ENCODE data around the gene TSEN54.

The TSEN54 gene

GRCh38 chr17:75524970-75525805 lies 8.9 kb downstream of the TSEN54 start, which contains the start of gene LLGL2:
TSS of gene LLGL2 (plus strand) at chr17:75525697. CDS start at chr17:75543427, 17,730 bp downstream.
- DNase-seq, result peak; percentile 93
- no peaks in the 10 kb centered on the region for H4K20me1 ChIP-seq (ENCODE audit: insufficient read depth, low read length)
- H3K27ac ChIP-seq (ENCODE audit: low read length), result peak within 1 kb of the TSS; percentile 51
- H3K79me2 ChIP-seq (ENCODE audit: low read length), result no peaks in the 10 kb centered on the region
- H3K9ac ChIP-seq (ENCODE audit: low read length), result peak within 1 kb of the TSS; percentile 85
- H3K36me3 ChIP-seq (replicated peaks; ENCODE audit: insufficient read depth, low read length), result no peaks in the 10 kb centered on the region
- no peaks in the 10 kb centered on the region for H3K27me3 ChIP-seq (replicated peaks; ENCODE audit: insufficient read depth, low read length)
- peaks cover 11% of the 10 kb centered on the region for H3K4me1 ChIP-seq (ENCODE audit: low read length)
- 0 out of 2 replicates have a peak, but pooled peaks cover 3% of the 10 kb centered on the region for H3F3A ChIP-seq (ENCODE audit: insufficient read depth, low read length)
- TF ChIP-seq, protein P1, sequence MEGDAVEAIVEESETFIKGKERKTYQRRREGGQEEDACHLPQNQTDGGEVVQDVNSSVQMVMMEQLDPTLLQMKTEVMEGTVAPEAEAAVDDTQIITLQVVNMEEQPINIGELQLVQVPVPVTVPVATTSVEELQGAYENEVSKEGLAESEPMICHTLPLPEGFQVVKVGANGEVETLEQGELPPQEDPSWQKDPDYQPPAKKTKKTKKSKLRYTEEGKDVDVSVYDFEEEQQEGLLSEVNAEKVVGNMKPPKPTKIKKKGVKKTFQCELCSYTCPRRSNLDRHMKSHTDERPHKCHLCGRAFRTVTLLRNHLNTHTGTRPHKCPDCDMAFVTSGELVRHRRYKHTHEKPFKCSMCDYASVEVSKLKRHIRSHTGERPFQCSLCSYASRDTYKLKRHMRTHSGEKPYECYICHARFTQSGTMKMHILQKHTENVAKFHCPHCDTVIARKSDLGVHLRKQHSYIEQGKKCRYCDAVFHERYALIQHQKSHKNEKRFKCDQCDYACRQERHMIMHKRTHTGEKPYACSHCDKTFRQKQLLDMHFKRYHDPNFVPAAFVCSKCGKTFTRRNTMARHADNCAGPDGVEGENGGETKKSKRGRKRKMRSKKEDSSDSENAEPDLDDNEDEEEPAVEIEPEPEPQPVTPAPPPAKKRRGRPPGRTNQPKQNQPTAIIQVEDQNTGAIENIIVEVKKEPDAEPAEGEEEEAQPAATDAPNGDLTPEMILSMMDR (IDR thresholded peaks at IDR 0.05; ENCODE audit: low read length), result peak; percentile 48
- TF ChIP-seq EZH2 (optimal IDR thresholded peaks at IDR 0.05; ENCODE audit: low read depth, low read length) (no peak), EZH2phosphoT487 (IDR thresholded peaks at IDR 0.05; ENCODE audit: low read length) (no peak)
- H2AFZ ChIP-seq (ENCODE audit: low read length), result peak within 1 kb of the TSS; percentile 100
- no peaks in the 10 kb centered on the region for H3K9me2 ChIP-seq (replicated peaks; ENCODE audit: insufficient read depth, low read length)
- H3K4me3 ChIP-seq (ENCODE audit: low read length), result peak within 1 kb of the TSS; percentile 96
- H3K4me2 ChIP-seq (ENCODE audit: low read depth, low read length), result peak within 1 kb of the TSS; percentile 83
- no peaks in the 10 kb centered on the region for H3K9me3 ChIP-seq (replicated peaks; ENCODE audit: insufficient read depth, low read length)

DNA sequence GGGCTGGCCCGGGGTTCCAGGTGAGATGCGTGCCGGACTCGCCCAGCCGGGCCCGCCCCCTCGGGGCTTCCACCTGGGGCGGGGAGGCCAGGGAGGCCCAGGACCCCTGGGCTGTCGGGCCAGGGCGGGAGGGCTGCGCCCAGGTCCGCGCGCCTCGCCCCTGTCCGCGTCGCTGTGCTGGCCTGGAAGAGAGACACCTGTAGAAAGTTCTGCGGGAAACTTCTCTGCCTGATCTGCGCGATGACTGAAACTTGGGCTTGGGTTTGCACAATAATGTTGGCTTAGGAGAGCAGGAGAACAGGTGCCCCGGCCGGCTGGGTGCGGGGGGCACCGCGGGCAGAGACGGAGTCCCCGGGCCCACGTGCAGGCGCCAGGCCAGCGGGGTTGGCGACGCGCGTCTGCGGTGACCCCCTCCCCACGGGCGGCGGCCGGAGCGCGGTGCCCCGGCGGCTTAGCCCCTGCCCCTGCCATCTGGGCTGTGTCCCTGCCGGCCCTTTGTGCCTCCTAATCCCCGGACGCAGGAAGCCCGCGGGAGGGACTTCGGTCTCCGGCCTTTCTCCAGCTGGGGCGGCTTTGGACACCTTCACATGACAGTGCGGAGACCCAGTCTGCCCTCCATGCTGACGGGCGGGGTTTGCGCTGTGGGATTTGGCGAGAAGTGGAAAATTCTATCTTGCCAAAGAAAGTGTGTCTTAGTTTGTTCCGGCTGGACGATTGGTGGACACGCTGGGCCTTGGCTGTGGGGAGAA lies 9.7 kb downstream of the TSEN54 start:
- Histone ChIP-seq H3K4me1 (ENCODE audit: low read length) (peaks cover 11% of the 10 kb centered on the region), H3K9me3 (replicated peaks; ENCODE audit: insufficient read depth, low read length) (no peaks in the 10 kb centered on the region), H3K79me2 (ENCODE audit: low read length) (no peaks in the 10 kb centered on the region), H3K36me3 (replicated peaks; ENCODE audit: insufficient read depth, low read length) (no peaks in the 10 kb centered on the region), H3K27ac (ENCODE audit: low read length) (no peak overlapping the region), H3K4me2 (ENCODE audit: low read depth, low read length) (peak overlapping the region; percentile 83), H3F3A (ENCODE audit: insufficient read depth, low read length) (0 out of 2 replicates have a peak, but pooled peaks cover 3% of the 10 kb centered on the region), H2AFZ (ENCODE audit: low read length) (peak overlapping the region; percentile 57), H3K4me3 (ENCODE audit: low read length) (peak overlapping the region; percentile 61), H3K27me3 (replicated peaks; ENCODE audit: insufficient read depth, low read length) (no peaks in the 10 kb centered on the region), H4K20me1 (ENCODE audit: insufficient read depth, low read length) (no peaks in the 10 kb centered on the region), H3K9me2 (replicated peaks; ENCODE audit: insufficient read depth, low read length) (no peaks in the 10 kb centered on the region), H3K9ac (ENCODE audit: low read length) (peak overlapping the region; percentile 26; the same call in 1 of the 2 replicates)
- DNase-seq, result no peak
- no peak for TF ChIP-seq EZH2 (optimal IDR thresholded peaks at IDR 0.05; ENCODE audit: low read depth, low read length)
- no peak for TF ChIP-seq EZH2phosphoT487 (IDR thresholded peaks at IDR 0.05; ENCODE audit: low read length)
- TF ChIP-seq, protein P1 (IDR thresholded peaks at IDR 0.05; ENCODE audit: low read length), result no peak

GRCh38 chr17:75526555-75527270 lies 10.4 kb downstream of the TSEN54 start:
- Histone ChIP-seq H3K9me3 (replicated peaks; ENCODE audit: insufficient read depth, low read length) (no peaks in the 10 kb centered on the region), H3K27me3 (replicated peaks; ENCODE audit: insufficient read depth, low read length) (no peaks in the 10 kb centered on the region), H4K20me1 (ENCODE audit: insufficient read depth, low read length) (no peaks in the 10 kb centered on the region), H3K9me2 (replicated peaks; ENCODE audit: insufficient read depth, low read length) (no peaks in the 10 kb centered on the region), H3K4me2 (ENCODE audit: low read depth, low read length) (peak overlapping the region; percentile 83), H3F3A (ENCODE audit: insufficient read depth, low read length) (0 out of 2 replicates have a peak, but pooled peaks cover 3% of the 10 kb centered on the region), H3K79me2 (ENCODE audit: low read length) (no peaks in the 10 kb centered on the region), H3K4me1 (ENCODE audit: low read length) (peaks cover 11% of the 10 kb centered on the region), H3K36me3 (replicated peaks; ENCODE audit: insufficient read depth, low read length) (no peaks in the 10 kb centered on the region), H3K4me3 (ENCODE audit: low read length) (peak overlapping the region; percentile 61), H2AFZ (ENCODE audit: low read length) (no peak overlapping the region; the same call in 1 of the 2 replicates), H3K27ac (ENCODE audit: low read length) (no peak overlapping the region), H3K9ac (ENCODE audit: low read length) (no peak overlapping the region)
- TF ChIP-seq EZH2phosphoT487 (IDR thresholded peaks at IDR 0.05; ENCODE audit: low read length) (no peak), EZH2 (optimal IDR thresholded peaks at IDR 0.05; ENCODE audit: low read depth, low read length) (no peak)
- TF ChIP-seq, protein P1 (IDR thresholded peaks at IDR 0.05; ENCODE audit: low read length), result no peak
- no peak for DNase-seq

Data from MM.1S (cell line).